Gastrocnemius medialis (tissue), 4 donors: ENCODE data around the gene KNDC1.

ENCODE experiments used
- POLR2A ChIP-seq, 2 donors: fragments of 450-650 bp; IDR thresholded peaks; one replicate each; pipeline ENCODE4 v1.6.1; 2017; ENCODE audit warnings: antibody characterized with exemption in 2 of 2, mild to moderate bottlenecking in 2 of 2, moderate library complexity in 2 of 2
- TF ChIP-seq, protein P1 (sequence below), 5 experiments: fragments of 450-650 bp in 3 of 5; fragments of 200-600 bp in 2 of 5; sonication (generic) in 2 of 5; IDR thresholded peaks in 4 of 5; conservative IDR thresholded peaks in 1 of 5; 1 replicate in 4 of 5; 2 replicates in 1 of 5; pipeline ENCODE4 v1.5.1; 2016 to 2019; ENCODE audit warnings: antibody characterized with exemption in 5 of 5, mild to moderate bottlenecking in 3 of 5, moderate library complexity in 3 of 5

DNA sequence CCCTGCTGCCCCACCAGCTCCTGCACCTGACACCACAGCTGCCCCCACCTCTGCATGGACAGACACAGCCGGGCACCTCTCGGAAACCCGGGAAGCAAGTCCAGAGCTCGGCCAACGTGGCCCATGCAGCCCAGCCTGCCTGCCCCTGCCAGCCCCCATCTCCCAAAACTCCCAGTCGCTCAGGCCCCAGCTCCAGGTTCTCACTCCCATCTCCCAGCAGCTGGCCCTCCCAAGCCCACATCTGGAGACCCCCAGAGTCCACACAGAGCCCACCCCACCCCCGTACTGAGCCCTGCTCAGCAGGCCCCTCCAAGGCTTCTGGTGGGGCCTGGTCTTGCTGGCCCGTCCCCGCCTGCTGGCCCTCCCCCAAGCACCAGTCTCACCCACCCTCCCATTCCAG is 37.8 kb downstream of the KNDC1 start:
- no peak for TF ChIP-seq POLR2A (IDR thresholded peaks at IDR 0.05)
- TF ChIP-seq, protein P1, sequence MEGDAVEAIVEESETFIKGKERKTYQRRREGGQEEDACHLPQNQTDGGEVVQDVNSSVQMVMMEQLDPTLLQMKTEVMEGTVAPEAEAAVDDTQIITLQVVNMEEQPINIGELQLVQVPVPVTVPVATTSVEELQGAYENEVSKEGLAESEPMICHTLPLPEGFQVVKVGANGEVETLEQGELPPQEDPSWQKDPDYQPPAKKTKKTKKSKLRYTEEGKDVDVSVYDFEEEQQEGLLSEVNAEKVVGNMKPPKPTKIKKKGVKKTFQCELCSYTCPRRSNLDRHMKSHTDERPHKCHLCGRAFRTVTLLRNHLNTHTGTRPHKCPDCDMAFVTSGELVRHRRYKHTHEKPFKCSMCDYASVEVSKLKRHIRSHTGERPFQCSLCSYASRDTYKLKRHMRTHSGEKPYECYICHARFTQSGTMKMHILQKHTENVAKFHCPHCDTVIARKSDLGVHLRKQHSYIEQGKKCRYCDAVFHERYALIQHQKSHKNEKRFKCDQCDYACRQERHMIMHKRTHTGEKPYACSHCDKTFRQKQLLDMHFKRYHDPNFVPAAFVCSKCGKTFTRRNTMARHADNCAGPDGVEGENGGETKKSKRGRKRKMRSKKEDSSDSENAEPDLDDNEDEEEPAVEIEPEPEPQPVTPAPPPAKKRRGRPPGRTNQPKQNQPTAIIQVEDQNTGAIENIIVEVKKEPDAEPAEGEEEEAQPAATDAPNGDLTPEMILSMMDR (IDR thresholded peaks at IDR 0.05 in 4 of 5, conservative IDR thresholded peaks at IDR 0.05 in 1 of 5) = no peak
